ENCODE results near the gene TNS2. TPM values are rescaled to one million over a fixed set of nuclear protein-coding genes. Genes with fewer than 3 reads are reported as not detected.

The TNS2 gene
- total RNA-seq, 1 experiment from 2014 or later: 95.7 TPM

DNA sequence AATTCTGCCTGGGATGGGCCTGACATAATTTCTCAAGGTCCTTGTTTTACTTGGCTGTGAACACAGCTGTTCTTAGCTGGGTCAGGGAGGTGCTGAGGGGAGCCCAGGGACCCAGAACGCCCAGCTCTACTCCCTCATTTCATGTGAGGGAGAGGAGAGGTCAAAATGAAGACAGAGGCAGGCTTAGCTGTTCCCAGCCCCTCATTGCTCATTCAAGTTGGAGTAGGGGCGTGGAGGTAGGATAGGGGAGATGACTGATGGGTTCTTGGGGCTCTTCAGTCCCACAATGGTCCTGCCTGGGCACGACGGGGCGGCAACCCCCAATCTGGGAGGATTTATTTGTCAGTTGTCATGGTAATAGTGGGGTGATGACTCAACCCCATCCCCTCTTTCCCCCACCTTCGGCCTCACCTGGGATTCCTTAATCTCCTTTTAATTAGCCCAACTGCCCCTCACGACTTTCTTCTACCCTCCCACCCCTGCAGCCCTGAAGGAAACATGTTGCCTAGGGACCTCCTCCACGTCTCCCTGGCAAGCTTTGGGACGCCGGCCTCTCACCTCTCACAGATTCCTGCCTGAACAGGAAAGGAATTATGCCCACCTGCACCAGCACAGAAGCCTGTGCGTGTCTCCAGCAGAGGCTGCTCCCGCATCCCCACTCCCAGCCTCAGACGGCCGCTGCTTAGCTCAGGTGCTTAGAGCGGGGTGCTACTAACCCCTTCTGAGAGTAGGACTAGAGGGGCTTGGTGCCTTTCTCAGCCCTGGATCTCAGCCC lies 19.1 kb downstream of the TNS2 start:
- DNase-seq (ENCODE audit: low read depth): peak; percentile 44

DNA sequence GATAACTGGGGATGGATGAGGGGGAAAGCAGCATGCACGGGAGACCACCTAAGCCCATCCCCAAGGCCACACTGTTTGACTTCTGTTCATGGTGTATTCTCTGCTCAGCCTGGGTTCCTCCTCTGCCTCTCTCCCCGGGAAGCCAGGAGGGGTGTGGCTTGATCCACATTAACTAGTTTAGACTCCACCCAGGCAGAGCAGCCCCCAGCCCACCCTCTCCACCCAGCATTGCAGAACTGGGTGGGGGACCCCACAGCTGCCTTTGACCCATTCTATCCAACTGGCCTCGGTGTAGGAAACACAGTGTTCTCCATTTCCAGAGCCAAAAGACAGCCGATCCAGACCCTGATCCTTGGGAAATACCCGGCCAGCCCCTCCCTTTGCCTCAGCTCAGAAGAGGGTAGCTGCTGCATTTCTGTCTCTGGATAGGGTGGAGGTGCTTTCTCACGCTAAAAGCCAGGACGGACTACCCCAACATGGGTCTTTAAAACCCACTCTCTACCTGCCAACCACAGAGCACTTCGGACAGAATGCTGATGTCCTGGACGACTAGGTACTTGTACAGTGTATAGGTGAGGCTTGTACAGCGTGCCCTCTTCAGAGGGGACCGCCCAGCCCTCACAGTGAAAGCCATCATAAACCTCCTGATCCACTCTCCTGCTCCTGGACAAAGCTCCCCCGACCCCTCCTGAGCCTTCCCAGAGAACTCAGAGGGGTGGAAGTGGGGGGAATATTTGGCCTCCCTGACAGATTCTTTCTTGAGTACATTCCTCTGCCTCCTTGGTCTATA lies 20.0 kb downstream of the TNS2 start:
- DNase-seq (ENCODE audit: low read depth): no peak

DNA sequence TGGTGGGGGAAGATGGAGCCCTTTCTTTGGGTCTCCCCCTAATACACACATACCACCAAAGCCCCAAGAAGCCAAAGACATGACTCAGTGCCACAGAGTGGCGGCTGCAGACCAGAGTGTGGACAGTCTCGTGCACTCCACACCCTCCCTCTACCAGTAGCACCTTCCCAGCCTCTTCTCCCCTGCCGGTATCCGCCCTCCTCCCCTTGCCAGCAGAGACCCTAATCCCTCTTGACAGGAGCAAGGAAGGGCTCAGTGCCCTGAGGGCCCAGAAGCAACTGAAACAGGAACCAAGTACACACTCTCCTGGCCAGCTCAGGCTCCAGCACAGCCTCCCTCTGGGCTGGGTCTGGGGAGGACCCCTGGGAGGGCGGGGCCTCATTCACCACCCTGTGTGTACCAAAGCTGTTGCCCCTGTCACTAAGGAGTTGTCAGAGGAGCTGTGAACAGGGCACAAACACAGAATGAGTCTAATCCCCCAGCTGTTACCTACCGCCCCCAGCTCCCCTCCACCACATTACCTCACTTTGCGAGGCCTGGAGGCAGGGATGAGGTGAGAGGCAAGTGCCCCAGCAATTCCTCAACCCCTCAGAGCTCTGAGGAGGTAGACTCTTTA lies 21.1 kb downstream of the TNS2 start:
- peak; percentile 64 for DNase-seq (ENCODE audit: low read depth)

DNA sequence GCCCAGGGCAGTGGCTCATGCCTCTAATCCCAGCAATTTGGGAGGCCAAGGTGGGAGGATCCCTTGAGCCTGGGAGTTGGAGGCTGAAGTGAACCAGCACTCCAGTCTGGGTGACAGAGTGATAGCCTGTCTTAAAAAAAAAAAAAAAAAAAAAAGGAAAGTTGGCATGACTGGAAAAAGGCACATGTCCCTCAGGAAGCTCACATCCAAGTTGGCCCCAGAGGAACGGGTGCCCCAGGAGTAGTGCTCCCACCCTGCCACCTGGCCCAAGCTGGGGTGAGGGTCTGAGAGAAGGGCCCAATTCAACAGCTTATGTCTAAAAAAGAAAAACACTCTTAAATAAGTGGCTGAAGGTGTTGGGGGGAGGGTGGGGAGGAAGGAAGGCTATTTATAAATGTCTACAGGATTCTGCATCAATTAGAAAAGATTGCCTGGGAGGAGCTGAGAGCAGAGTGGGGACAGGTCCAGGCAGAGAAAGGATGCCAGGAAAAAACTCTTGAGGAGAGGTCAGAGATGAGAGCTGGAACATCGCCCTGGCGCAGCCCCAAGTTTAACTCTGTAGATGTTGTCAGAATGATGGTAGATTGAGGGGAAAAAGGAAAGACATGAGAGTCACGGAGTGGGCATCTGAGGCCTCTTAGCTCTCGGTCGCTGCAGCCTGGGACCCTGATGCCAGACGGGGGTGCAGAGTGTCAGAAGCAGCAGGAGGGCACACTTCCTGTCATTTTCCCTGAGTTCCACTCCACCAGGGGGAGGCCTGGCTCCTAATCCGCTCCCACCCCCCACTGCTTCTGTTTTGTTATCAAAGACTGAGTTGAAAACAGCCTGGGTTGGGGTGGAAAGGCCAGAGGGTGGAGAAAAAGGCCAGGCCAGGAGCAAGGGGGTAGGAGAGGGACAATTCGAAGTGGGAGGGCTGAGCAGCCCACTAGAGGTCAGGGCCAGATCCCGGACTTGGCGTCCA lies 22.0 kb downstream of the TNS2 start:
- no peak for DNase-seq (ENCODE audit: low read depth)

DNA sequence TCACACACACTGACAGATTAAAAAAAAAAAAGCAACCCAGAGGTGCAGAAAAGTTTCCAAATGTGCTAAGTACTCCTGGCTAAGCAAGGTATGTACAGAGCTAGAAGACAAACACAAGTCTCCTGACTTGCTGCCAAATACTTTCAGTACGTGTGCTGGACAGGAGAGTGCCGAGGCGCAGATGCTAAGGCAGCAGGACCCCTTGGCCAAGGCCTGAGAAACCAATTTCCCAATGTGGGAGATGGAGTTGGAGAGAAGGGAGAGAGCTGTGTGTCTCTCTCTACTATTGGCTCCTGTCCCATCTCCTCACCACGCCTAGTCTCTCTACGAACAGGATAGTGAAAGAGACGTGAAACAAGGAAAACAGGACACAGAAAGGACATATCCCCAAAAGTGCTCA lies 24.0 kb downstream of the TNS2 start:
- no peak for DNase-seq (ENCODE audit: low read depth)

DNA sequence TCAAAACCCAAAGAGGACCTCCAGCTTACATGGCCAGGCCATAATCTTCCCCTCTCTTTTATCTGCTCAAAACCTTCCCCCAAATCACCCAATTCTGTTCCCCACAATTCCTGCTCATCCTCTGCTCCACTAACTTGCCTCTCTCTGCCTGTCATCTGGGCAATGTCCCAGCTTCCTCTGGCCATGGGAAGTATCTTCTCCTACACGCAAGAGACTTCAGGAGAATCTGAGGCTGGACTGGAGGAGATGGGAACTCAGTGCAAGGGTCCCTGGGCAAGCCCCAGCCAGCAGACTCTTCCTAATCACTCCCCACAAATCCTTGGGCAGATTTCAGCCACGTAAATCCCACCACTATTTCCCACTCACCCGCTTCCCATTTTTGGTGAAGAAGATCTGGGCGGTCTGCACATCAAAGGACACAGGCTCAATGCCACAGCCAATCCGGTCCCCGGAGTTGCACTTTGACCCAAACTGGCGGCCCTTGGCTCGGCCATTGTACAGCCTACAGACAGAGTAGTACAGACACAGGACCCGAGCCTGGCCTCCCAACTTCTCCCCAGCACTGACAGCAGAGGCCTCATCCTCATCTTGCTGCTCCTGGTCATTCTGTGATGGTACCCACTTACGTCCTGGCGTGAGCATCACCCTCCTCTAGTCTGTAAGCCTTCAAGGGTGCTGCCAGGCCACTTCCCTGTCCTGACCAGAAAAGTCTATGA lies 24.6 kb downstream of the TNS2 start:
- no peak for DNase-seq (ENCODE audit: low read depth)

DNA sequence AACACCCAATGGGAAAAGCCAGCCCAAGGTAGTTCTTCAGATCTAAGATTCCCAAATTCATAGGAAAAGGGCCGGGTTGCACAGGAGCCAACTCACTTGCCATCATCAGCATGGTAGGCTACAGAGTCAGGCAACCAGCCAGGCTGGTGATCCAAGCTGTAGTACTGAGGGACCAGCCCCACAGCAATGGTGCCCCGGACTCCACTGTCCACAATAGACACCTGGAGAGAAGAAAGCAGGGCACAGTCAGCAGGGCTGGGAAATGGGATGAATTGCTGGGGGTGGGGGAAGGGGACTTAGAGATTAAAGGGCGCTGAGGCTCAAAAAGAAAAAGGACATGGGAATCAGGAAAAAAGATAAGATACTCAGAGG lies 25.1 kb downstream of the TNS2 start:
- DNase-seq (ENCODE audit: low read depth): no peak

DNA sequence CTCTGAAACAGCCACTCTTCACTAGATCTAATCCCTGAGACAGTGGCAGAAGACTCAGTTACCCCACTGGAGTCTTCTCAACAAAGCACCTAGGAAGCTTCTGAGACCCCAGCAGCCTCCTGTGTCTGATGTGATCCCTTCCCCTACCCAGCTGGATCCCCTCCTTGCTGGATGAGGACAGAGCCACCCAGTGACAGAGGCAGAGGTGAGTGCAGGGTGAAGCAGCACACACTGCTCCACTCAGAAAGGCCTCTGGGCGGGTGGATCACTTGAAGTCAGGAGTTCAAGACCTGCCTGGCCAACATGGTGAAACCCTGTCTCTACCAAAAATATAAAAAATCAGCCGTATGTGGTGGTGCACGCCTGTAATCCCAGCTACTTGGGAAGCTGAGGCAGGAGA lies 26.6 kb downstream of the TNS2 start:
- DNase-seq (ENCODE audit: low read depth): no peak

DNA sequence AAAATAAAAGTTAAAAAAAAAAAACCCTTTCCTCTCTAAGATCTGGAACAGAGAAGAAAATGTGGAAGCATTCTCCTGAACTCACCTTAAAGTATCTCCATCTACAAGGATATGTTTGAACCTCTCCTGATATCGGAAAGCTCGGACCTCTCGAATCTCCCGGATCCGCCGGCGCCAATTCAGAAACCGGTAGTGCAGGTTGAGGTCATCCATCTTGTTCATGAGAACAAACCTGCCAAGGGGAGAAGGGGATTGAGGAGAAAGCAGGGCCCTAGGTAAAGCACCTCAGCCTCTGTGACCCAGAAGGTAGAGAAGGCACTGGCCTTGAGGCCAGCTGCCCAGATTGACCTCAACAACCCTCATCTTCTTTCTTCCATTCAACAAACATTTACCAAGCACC lies 27.2 kb downstream of the TNS2 start:
- no peak for DNase-seq (ENCODE audit: low read depth)

DNA sequence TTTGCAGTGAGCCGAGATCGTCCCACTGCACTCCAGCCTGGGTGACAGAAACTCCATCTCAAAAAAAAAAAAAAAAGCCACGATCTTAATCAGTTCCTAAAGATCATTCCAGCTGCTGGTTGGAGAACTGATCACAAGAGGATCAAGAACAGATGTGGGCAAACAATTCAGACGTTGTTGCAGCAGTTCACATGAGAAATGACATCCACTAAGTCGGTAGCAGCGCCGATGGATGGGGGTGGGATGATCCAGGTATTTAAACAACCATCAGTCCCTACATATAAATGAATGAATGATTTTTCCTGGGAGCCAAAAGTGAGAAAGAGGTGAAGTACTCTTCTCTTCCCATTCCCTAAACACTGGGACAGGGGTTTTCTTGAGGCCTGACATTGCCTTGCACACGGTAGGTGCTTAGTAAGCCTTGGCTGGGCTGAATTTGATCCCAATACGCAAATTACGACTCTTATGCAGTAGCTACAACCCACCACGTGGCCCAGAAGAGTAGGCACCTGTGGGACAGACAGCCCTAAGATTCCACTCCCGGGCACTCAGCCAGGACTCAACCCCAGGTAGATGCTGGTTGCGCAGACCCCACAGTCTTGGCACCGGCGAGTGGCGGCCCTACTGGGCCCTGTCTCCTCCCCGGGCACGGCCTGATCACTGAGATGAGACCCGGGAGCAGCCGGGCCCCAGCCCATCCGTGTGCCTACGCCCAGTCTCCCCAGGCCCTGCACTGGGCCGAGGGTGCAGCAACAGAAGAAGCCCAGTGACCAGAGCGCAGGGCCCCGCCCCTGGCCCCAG lies 28.8 kb downstream of the TNS2 start:
- DNase-seq (ENCODE audit: low read depth): no peak

DNA sequence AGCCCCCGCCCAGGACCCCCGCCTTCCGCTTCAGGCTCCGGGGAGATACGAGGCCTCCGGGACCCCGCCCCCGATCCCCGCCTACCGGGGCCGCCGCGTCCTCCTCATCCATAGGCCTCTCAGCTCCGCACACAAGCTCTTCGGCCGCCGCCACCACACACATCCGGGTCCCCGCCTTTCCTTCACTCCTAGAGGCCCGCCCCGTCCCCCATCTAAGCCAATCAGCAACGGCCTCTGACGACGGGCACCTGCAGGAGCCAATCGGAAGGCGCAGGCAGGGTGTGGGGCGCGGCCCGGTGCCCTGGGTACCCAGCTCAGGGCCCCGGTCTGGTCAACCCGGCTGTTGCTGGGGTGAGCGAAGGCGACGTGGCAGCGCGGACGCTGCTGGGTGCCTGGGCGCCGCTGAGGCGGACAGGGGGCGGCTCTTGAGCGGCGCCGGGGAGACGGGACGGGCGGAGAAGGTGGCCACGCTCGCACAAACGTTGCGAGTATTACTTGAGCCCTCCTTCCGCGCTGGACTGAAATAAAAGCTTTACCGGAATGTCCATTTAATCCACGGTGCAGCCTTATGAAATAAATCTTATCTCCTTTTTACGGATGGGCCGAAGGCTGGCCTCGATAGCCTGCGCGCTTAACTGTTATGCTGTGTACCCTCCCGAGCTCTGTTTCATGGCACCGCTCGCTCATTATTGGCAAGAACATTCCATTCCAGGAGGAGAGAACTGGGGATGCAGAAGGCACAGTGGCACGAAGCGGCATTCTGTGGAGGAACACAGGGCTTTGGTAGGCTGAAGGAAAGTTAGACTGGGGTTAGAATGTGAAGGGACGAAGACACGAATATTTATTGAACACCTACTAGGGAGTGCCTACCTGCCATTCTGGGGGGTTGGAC lies 29.6 kb downstream of the TNS2 start, which contains the start of gene SPRYD3:
TSS of gene SPRYD3 (minus strand) at position 165 of the 892 bp plus-strand sequence. CDS start at position 108, 57 bp downstream.
- DNase-seq (ENCODE audit: low read depth): peak; percentile 97

DNA sequence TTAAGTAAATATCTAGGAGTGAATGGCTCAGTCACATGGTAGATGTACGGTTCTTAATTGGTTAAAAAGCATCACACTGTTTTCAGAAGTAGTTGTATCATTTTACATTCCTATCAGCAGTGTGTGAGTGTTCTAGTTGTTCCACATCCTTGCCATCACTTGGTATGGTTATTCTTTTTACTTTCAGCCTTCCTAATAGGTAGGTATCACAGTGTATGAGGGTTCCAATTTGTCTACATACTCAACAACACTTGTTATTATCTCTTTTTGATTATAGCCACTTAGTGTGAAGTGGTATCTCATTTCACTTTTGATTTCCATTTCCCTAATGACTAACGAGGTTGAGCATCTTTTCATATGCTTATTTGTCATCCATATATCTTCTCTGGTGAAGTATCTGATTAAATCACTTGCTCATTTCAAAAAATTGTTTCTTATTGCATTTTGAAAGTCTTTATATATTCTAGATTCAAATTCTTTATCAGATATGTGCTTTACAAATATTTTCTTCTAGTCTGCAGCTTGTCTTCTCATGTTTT lies 32.8 kb downstream of the TNS2 start:
- DNase-seq (ENCODE audit: low read depth): no peak

DNA sequence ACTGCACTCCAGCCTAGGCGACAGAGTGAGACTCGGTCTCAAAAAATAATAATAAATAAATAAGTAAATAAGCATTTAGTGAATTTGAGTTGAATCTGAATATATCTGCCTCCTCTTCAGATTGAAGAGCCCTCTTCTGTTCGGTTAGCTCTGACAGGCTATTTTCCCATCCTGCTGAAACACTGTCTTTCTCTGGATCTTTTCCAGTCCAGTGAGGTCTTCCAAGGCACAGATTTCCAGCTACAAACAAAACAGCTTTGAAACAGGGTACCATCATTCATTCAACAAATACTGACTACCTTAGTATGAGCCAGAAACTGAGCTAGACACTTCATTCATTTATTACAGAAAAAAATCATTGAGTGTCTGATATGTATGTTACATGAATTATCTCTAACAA lies 36.5 kb downstream of the TNS2 start:
- DNase-seq (ENCODE audit: low read depth): no peak

DNA sequence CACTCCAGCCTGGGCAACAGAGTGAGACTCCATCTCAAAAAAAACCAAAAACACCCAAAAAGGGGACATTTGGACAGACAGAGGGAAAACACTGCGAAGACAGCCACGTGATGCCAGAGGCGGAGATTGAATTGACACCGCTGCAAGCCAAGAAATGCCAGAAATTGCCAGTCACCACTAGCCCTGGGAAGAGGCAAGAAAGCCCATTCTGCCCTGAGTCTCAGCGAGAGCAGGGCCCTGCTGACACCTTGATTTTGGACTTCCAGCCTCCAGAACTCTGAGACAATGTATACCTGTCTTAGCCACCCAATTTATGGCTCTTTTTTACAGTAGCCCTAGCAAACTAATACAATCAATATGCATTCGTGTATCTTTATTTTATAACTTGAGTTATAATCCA lies 40.2 kb downstream of the TNS2 start:
- no peak for DNase-seq (ENCODE audit: low read depth)

DNA sequence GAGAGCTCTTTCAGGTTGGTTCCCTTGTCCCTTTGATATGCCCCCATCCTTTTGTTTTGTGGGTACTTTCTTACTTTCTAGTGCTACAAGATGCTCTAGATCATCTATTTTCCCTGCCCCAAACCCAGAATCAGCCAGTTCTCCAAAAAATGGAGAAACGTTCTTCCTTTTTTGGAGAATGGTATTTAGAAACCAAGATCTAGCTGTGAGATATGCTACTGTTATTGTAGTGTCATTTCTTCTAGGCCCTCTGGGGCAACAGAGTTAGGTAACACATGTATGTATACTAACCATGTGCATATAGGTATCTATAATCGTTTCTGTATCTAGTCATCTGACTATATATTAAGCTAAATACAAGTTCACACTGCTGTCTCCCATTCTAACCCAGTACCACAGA lies 40.7 kb downstream of the TNS2 start:
- DNase-seq (ENCODE audit: low read depth): no peak

DNA sequence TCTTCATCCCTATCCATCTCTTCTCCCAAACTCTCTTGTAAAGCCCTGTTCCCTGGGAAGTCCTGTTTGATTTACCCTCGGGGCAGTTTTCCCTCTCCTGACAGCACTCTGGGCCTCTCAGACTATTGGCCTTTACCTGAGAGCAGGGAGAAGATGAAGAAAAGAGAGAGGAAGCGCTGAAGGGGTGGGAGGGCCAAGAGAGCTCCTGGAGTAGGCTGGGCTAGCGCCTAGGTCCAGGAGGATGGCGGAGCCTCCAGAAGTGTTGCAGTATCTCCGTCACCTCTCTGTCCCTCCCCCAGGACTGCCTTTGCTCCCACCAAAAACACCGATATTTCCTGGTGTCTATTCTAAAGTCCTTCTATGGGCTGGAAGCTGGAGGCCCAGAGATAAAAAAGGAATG lies 41.9 kb downstream of the TNS2 start:
- DNase-seq (ENCODE audit: low read depth): no peak

DNA sequence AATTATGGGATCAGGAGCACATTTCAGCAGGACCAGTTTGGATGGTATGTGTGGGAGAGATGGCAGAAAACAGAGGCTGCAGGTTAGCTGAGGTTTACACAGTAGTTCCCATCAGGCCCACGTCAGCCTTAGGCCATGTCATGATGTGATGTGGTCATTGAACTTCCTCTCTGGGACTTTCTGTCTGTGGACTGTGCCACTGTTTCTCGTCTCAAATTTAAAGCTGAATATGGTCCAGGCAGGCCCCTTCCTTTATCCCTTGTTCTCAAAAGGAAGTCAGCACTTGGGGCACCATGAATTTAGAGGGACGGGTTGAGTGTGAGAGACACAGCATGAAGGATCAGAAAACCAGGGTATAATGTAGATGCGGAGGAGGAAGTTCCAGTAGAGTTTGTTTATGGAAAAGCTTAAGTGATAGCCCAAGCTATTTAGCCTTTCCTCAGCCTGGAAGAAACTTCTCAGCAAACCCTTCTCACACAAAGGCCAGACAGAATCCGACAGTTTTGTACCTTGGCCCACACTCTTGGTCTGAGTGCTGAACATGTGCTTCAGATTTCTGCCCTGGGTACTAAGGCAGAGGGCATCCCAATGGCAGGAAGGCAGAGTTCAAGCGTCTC lies 44.0 kb downstream of the TNS2 start:
- no peak for DNase-seq (ENCODE audit: low read depth)

DNA sequence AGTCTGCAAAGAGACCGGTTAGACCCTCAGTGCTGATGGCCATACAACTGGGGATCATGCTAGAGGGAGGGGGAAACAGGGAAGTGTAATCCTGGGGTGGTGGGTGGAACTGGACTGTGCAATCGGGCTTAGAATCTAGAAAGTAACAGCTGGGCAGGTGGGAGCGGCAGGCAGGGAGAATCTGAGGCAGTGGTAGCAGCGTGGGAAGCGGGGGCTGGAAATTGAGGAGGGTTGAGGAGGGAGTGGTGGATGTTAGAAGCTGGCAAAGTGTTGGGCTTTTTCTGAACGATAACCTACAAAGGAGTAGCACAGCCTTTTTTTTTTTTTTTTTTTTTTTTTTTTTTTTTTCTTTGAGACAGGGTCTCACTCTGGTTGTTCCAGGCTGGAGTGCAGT lies 44.5 kb downstream of the TNS2 start:
- DNase-seq (ENCODE audit: low read depth): no peak

Data from LHCN-M2 (cell line).